ENCODE measurements around the gene GLI3. TPM values are rescaled to one million over a fixed set of nuclear protein-coding genes. Genes with fewer than 3 reads are reported as not detected.

The GLI3 gene
- total RNA-seq, 1 donor from 2014 or later, result 27.7 TPM

- peaks cover 8% of the 10 kb centered on the region for H4K20me1 ChIP-seq (ENCODE audit: insufficient read depth, low read length)
- Mint-ChIP-seq H3K4me3 (ENCODE audit: unreplicated experiment) (no peak overlapping the region), H3K27ac (ENCODE audit: unreplicated experiment) (no peak overlapping the region), H3K27me3 (ENCODE audit: low read depth, unreplicated experiment) (no peaks in the 10 kb centered on the region), H3K4me1 (ENCODE audit: low read depth, unreplicated experiment) (peaks cover 30% of the 10 kb centered on the region), H3K36me3 (ENCODE audit: low read depth, unreplicated experiment) (no peaks in the 10 kb centered on the region), H3K9me3 (ENCODE audit: unreplicated experiment) (no peaks in the 10 kb centered on the region)
- no peak overlapping the region for H2AFZ ChIP-seq (ENCODE audit: low read depth, low read length)
- no peak overlapping the region for H3K4me2 ChIP-seq (ENCODE audit: low read length)
- no peak overlapping the region for H3K27ac ChIP-seq (ENCODE audit: low read depth, low read length)
- DNase-seq (ENCODE audit: low read depth), result no peak
- no peak for FAIRE-seq
- H3K27me3 ChIP-seq (ENCODE audit: insufficient read depth, low read length), result no peaks in the 10 kb centered on the region
- no peaks in the 10 kb centered on the region for H3K9me3 ChIP-seq (ENCODE audit: insufficient read depth, low read depth, low read length)
- H3K4me3 ChIP-seq (ENCODE audit: insufficient read depth, low read depth, low read length), result no peak overlapping the region
- TF ChIP-seq, protein P1, sequence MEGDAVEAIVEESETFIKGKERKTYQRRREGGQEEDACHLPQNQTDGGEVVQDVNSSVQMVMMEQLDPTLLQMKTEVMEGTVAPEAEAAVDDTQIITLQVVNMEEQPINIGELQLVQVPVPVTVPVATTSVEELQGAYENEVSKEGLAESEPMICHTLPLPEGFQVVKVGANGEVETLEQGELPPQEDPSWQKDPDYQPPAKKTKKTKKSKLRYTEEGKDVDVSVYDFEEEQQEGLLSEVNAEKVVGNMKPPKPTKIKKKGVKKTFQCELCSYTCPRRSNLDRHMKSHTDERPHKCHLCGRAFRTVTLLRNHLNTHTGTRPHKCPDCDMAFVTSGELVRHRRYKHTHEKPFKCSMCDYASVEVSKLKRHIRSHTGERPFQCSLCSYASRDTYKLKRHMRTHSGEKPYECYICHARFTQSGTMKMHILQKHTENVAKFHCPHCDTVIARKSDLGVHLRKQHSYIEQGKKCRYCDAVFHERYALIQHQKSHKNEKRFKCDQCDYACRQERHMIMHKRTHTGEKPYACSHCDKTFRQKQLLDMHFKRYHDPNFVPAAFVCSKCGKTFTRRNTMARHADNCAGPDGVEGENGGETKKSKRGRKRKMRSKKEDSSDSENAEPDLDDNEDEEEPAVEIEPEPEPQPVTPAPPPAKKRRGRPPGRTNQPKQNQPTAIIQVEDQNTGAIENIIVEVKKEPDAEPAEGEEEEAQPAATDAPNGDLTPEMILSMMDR (IDR thresholded peaks at IDR 0.05; ENCODE audit: insufficient read depth, low read depth, low read length), result no peak
- no peak for TF ChIP-seq EZH2 (IDR thresholded peaks at IDR 0.05; ENCODE audit: insufficient read depth, low read length)
- no peaks in the 10 kb centered on the region for H3K79me2 ChIP-seq (ENCODE audit: insufficient read depth, low read length)
- peaks cover 7% of the 10 kb centered on the region for H3K4me1 ChIP-seq (ENCODE audit: insufficient read depth, low read length)
- no peak overlapping the region for H3K9ac ChIP-seq (ENCODE audit: low read length)
- no peaks in the 10 kb centered on the region for H3K36me3 ChIP-seq (ENCODE audit: insufficient read depth, low read length)
These were observed 131.3 kb downstream of the GLI3 start for GRCh38 chr7:42105554-42106358.

DNA sequence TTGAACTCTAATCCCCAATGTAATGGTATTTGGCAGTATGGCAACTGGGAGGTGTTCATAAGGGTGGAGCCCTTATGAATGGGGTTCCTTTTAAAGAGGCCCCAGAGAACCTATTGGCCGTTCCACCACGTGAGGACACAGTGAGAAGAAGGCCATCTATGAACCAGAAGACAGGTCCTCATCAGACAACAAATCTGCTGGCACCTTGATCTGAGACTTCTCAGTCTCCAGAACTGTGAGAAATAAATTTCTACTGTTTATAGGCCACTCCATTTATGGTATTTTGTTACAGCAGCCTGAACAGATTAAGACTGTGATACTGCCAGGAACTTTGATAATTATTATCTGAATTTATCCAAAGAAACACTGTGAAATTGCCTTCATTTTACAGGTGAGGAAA is 132.3 kb downstream of the GLI3 start:
- H3K4me3 Mint-ChIP-seq (ENCODE audit: unreplicated experiment), result no peak overlapping the region

More for the DNA sequence above, 132.3 kb downstream of the GLI3 start:
- Mint-ChIP-seq H3K27ac (ENCODE audit: unreplicated experiment) (no peak overlapping the region), H3K27me3 (ENCODE audit: low read depth, unreplicated experiment) (no peaks in the 10 kb centered on the region), H3K9me3 (ENCODE audit: unreplicated experiment) (no peaks in the 10 kb centered on the region), H3K36me3 (ENCODE audit: low read depth, unreplicated experiment) (peaks cover 2% of the 10 kb centered on the region), H3K4me1 (ENCODE audit: low read depth, unreplicated experiment) (peaks cover 30% of the 10 kb centered on the region)
- TF ChIP-seq, protein P1 (IDR thresholded peaks at IDR 0.05; ENCODE audit: insufficient read depth, low read depth, low read length), result no peak
- TF ChIP-seq EZH2 (IDR thresholded peaks at IDR 0.05; ENCODE audit: insufficient read depth, low read length), result no peak
- no peak overlapping the region for H3K4me2 ChIP-seq (ENCODE audit: low read length)
- H4K20me1 ChIP-seq (ENCODE audit: insufficient read depth, low read length), result peaks cover 8% of the 10 kb centered on the region
- no peak for DNase-seq (ENCODE audit: low read depth)
- H3K4me1 ChIP-seq (ENCODE audit: insufficient read depth, low read length), result peaks cover 7% of the 10 kb centered on the region
- H3K9me3 ChIP-seq (ENCODE audit: insufficient read depth, low read depth, low read length), result no peaks in the 10 kb centered on the region
- H3K9ac ChIP-seq (ENCODE audit: low read length), result no peak overlapping the region
- no peak overlapping the region for H2AFZ ChIP-seq (ENCODE audit: low read depth, low read length)
- no peaks in the 10 kb centered on the region for H3K79me2 ChIP-seq (ENCODE audit: insufficient read depth, low read length)
- H3K27me3 ChIP-seq (ENCODE audit: insufficient read depth, low read length), result no peaks in the 10 kb centered on the region
- FAIRE-seq, result no peak
- no peak overlapping the region for H3K27ac ChIP-seq (ENCODE audit: low read depth, low read length)
- H3K4me3 ChIP-seq (ENCODE audit: insufficient read depth, low read depth, low read length), result no peak overlapping the region
- H3K36me3 ChIP-seq (ENCODE audit: insufficient read depth, low read length), result no peaks in the 10 kb centered on the region
